Activated naive CD4-positive, alpha-beta T cell treated with anti-CD3 and anti-CD28 coated beads, Interleukin-2, amount 50 U/mL, for 72 hours (primary cell): ENCODE results near the gene LIPC. TPM values are rescaled to one million over a fixed set of nuclear protein-coding genes. Genes with fewer than 3 reads are reported as not detected.
A peak's percentile ranks its signal among the peaks of the same experiment; 100 is the strongest.

Experiments
- ATAC-seq, 2 donors: fragments of 150-1000 bp; cut with Tn5 transposase; 2 replicates each; pipeline ENCODE4 v1.10.0; 2021; ENCODE audit warnings: mild to moderate bottlenecking in 2 of 2, moderate library complexity in 2 of 2
- DNase-seq, 2 donors: peaks; one replicate each; pipeline ENCODE4 v3.0.0; 2021 to 2022; ENCODE audit warnings: low spot score in 2 of 2
- H3K27ac Mint-ChIP-seq, 2 donors: one replicate each; pipeline ENCODE4 v1.8.0; 2022; ENCODE audit warnings: mild to moderate bottlenecking in 2 of 2, mixed read lengths in 2 of 2
- H3K36me3 Mint-ChIP-seq, 2 donors: one replicate each; pipeline ENCODE4 v1.8.0; 2022; ENCODE audit warnings: mixed read lengths in 2 of 2
- H3K9me3 Mint-ChIP-seq, 2 donors: one replicate each; pipeline ENCODE4 v1.8.0; 2022; ENCODE audit warnings: mixed read lengths in 2 of 2
- total RNA-seq, 2 donors: library from RNA; stranded (reverse); gene quantifications; one replicate each; pipeline ENCODE4 v1.2.3, GENCODE V29; 2022

LIPC gene
- total RNA-seq, 2 donors from 2014 or later: 0.64 to 0.98 TPM

DNA sequence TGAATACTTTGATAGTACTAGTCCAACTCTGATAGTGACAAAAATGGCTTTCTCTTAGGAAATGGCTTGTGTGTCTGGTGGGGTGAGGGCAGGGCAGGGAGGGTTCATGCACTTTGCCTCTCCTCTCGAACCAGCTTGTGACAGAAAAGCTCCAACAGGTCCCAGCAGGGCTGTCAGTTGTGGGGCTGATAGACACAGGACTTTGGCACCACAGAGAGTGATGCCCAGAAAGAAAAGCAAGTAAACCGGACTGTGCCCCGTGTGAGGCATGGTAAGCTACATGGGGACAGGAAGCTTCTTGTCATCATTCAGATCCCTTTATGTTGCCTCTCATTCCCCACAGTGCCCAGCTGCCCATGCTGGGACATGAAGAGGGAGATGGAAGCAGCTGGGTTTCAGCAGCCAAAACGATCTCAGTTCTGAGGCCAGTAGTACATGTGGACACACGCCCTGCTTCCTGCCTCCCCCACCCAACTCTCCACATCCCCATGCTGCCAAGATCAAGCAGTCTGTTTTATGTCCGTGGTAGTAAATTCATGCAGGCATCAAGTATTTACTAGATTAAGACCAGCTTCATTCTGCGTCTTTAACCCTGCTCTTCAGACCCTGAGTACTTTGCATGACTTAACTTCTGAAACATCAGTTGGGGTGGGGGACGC is 29.7 kb upstream of the LIPC start:
- no peak overlapping the region for H3K27ac Mint-ChIP-seq
- ATAC-seq (no peak), DNase-seq (no peak)
- no peaks in the 10 kb centered on the region for H3K36me3 Mint-ChIP-seq
- no peaks in the 10 kb centered on the region for H3K9me3 Mint-ChIP-seq

- Mint-ChIP-seq H3K9me3 (peaks cover 0 to 5% of the 10 kb centered on the region in 2 donors), H3K27ac (no peak overlapping the region), H3K36me3 (no peaks in the 10 kb centered on the region)
- DNase-seq (no peak), ATAC-seq (no peak)
These were observed 28.2 kb upstream of the LIPC start for GRCh38 chr15:58403581-58403980.

DNA sequence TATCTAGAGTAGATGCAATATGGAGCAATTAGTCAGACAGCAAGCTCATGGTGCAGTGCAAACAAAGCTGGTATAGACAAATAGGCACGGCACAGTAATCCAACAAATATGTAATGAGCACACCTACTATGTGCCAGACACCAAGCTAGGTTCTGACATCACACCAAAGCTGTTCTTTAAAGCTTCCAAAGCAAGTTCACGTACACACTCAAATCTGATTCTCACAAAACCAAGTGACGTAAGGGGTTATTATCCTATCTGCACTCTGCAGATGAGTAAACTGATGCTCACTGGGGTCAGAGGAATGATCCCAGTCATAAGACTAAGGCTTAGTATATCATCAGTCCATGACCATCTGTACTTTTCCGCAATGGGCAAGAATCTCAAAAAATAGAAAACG is 27.8 kb upstream of the LIPC start:
- Mint-ChIP-seq H3K36me3 (no peaks in the 10 kb centered on the region), H3K27ac (no peak overlapping the region), H3K9me3 (peaks cover 0 to 5% of the 10 kb centered on the region in 2 donors)
- ATAC-seq (no peak), DNase-seq (no peak)

- H3K27ac Mint-ChIP-seq: no peak overlapping the region
- ATAC-seq: no peak
- no peak for DNase-seq
- no peaks in the 10 kb centered on the region for H3K36me3 Mint-ChIP-seq
- H3K9me3 Mint-ChIP-seq: peaks cover 0 to 5% of the 10 kb centered on the region in 2 donors
These were observed 27.1 kb upstream of the LIPC start for GRCh38 chr15:58404722-58405121.

GRCh38 chr15:58405865-58406264 is 25.9 kb upstream of the LIPC start:
- H3K9me3 Mint-ChIP-seq: peaks cover 0 to 5% of the 10 kb centered on the region in 2 donors
- H3K36me3 Mint-ChIP-seq: no peaks in the 10 kb centered on the region
- DNase-seq (no peak), ATAC-seq (no peak)
- peak overlapping the region in 1 of 2 donors; percentile 38 for H3K27ac Mint-ChIP-seq

DNA sequence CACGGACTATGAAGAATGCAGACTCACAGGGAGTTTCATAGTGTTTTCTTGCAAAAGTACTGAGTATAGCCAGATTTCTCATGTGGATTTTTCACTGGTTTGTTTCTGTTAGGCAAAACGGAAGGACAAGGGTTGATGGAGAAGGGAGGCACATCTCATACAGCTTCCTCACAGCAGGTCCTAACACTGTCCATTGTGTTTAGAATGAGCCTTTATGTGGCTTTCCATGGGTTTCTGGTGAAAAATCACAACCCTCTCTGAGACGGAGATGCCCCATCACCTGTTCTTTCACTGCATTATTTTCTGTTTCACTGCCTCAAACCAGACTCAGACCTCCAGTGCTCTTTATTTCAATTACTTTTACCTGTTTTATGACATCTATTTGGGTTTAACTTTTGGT is 25.0 kb upstream of the LIPC start:
- Mint-ChIP-seq H3K27ac (no peak overlapping the region), H3K36me3 (no peaks in the 10 kb centered on the region), H3K9me3 (peaks cover 0 to 5% of the 10 kb centered on the region in 2 donors)
- no peak for ATAC-seq
- no peak for DNase-seq

- peaks cover 0 to 5% of the 10 kb centered on the region in 2 donors for H3K9me3 Mint-ChIP-seq
- H3K27ac Mint-ChIP-seq: no peak overlapping the region
- H3K36me3 Mint-ChIP-seq: no peaks in the 10 kb centered on the region
- ATAC-seq (no peak), DNase-seq (no peak)
These were observed 24.5 kb upstream of the LIPC start for GRCh38 chr15:58407236-58407775.

DNA sequence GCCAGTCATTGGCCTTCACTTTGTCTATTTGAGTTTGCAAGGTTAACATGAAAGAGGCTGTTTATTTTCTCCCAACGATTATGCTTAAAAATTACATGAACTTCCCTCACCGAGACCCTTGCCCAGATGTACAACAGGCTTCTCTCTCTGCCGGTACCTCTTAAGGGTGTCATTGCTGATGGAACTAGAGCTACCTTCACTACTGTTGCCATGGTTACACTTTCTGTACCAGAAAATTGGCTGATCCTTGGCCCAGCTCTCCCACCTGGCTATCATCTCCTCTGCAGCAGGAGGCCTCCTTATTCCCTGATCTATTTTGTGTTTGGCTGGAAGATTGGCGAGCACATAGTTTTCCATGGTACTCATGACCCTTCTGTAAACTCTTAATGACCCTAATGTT is 24.0 kb upstream of the LIPC start:
- ATAC-seq (no peak), DNase-seq (no peak)
- H3K9me3 Mint-ChIP-seq: peaks cover 0 to 5% of the 10 kb centered on the region in 2 donors
- H3K27ac Mint-ChIP-seq: no peak overlapping the region
- H3K36me3 Mint-ChIP-seq: no peaks in the 10 kb centered on the region

GRCh38 chr15:58409861-58410260 is 21.9 kb upstream of the LIPC start:
- ATAC-seq (no peak), DNase-seq (no peak)
- H3K27ac Mint-ChIP-seq: peak overlapping the region; percentile 5 to 86
- H3K9me3 Mint-ChIP-seq: peaks cover 0 to 5% of the 10 kb centered on the region in 2 donors
- no peaks in the 10 kb centered on the region for H3K36me3 Mint-ChIP-seq

- H3K27ac Mint-ChIP-seq: peak overlapping the region; percentile 79 to 86
- peak in 1 of 2 donors; percentile 85 for ATAC-seq
- no peaks in the 10 kb centered on the region for H3K36me3 Mint-ChIP-seq
- DNase-seq: no peak
- H3K9me3 Mint-ChIP-seq: peaks cover 0 to 5% of the 10 kb centered on the region in 2 donors
These were observed 21.4 kb upstream of the LIPC start for GRCh38 chr15:58410353-58410752.

GRCh38 chr15:58413253-58413652 is 18.5 kb upstream of the LIPC start:
- no peak for ATAC-seq
- H3K36me3 Mint-ChIP-seq: no peaks in the 10 kb centered on the region
- DNase-seq: no peak
- H3K9me3 Mint-ChIP-seq: peaks cover 3 to 5% of the 10 kb centered on the region in 2 donors
- H3K27ac Mint-ChIP-seq: no peak overlapping the region

DNA sequence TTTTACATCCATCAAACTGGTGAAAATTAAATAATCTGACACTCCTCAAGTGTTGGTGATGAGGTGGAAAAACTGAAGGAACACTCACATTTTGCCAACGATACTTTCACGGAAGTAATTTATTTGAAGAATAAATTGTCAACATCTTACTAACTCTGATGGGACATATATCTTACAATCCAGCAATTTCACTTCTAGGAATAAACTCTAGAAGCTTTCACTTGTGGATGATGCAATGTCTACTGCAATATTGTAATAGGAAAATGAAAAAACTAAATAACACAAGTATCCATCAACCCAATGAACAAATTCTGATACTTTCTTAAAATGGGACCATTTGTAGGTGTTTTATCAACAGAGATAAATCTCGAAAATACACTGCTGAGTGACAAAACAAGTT is 16.2 kb upstream of the LIPC start:
- Mint-ChIP-seq H3K9me3 (peaks cover 3 to 5% of the 10 kb centered on the region in 2 donors), H3K36me3 (no peaks in the 10 kb centered on the region), H3K27ac (no peak overlapping the region)
- ATAC-seq (no peak), DNase-seq (no peak)

DNA sequence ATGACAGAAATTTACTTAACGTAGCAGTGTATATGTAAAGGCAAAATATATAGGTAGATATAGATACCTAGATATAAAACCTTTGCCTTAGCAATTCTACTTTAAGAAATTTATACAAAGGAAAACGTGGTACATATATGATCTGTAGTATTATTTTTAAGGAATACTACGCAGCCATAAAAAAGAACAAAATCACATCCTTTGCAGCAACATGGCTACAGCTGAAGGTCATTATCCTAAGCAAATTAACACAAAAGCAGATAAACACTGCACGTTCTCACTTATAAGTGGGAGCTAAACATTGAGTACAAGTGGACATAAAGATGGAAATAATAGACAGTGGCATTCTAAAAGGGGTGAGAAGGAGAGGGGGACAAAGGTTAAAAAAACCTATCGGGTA is 14.8 kb upstream of the LIPC start:
- DNase-seq: no peak
- no peak overlapping the region for H3K27ac Mint-ChIP-seq
- H3K9me3 Mint-ChIP-seq: peaks cover 3 to 5% of the 10 kb centered on the region in 2 donors
- H3K36me3 Mint-ChIP-seq: no peaks in the 10 kb centered on the region
- no peak for ATAC-seq

DNA sequence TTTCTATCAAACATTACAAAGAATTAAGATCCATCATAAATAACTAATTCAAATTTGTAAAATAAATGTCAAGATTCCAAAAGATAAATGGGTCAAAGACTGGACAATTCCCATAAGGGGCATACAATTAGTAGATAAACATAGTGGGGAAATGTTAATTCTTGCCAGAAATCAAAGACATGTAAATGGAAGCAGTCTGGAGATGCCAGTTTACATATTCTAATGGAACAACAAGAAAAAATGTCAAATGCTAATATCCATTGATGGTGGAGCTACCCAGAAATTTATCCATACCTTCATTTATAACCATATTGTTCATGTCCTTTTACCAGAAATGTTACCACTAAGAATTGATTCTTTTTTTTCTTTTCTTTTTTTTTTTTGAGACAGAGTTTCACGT is 13.7 kb upstream of the LIPC start:
- Mint-ChIP-seq H3K9me3 (peaks cover 3 to 5% of the 10 kb centered on the region in 2 donors), H3K36me3 (no peaks in the 10 kb centered on the region), H3K27ac (no peak overlapping the region)
- ATAC-seq (no peak), DNase-seq (no peak)

GRCh38 chr15:58419803-58420524 is 11.8 kb upstream of the LIPC start:
- DNase-seq: no peak
- Mint-ChIP-seq H3K9me3 (peaks cover 3 to 5% of the 10 kb centered on the region in 2 donors), H3K27ac (peak overlapping the region; percentile 36), H3K36me3 (no peaks in the 10 kb centered on the region)
- no peak for ATAC-seq

GRCh38 chr15:58420579-58421043 is 11.2 kb upstream of the LIPC start:
- H3K9me3 Mint-ChIP-seq: peaks cover 3 to 5% of the 10 kb centered on the region in 2 donors
- DNase-seq (no peak), ATAC-seq (peak; percentile 64 to 81)
- no peak overlapping the region for H3K27ac Mint-ChIP-seq
- H3K36me3 Mint-ChIP-seq: no peaks in the 10 kb centered on the region

GRCh38 chr15:58423205-58423604 is 8.6 kb upstream of the LIPC start:
- no peak for ATAC-seq
- H3K36me3 Mint-ChIP-seq: no peaks in the 10 kb centered on the region
- no peak for DNase-seq

More at GRCh38 chr15:58423205-58423604, 8.6 kb upstream of the LIPC start:
- Mint-ChIP-seq H3K27ac (no peak overlapping the region), H3K9me3 (no peaks in the 10 kb centered on the region)
